SK-N-SH (cell line): ENCODE data around the gene PYCARD. TPM values are rescaled to one million over a fixed set of nuclear protein-coding genes. Genes with fewer than 3 reads are reported as not detected.

Experiments
- CTCF ChIA-PET: fragments of 300-600, 350-600 bp; formaldehyde crosslinking; extraction: SDS; loops from one replicate; lab custom pipeline; 2021; lab: Yijun Ruan, JAX
- POLR2A ChIA-PET: fragments of 350-600 bp; sonication (Branson Sonifier 250); formaldehyde crosslinking; extraction: SDS; loops from one replicate; lab custom pipeline; 2020; ENCODE audit warnings: antibody characterized with exemption, inconsistent platforms; lab: Yijun Ruan, JAX
- DNase-seq: peaks from one replicate; pipeline ENCODE4 v3.0.0; 2012
- H2AFZ ChIP-seq: fragments of 200-600 bp; sonication (generic); 2 replicates; pipeline ENCODE4 v1.8.1; 2016; ENCODE audit warnings: antibody characterized with exemption, mild to moderate bottlenecking, low read depth
- H3F3A ChIP-seq: fragments of 200-600 bp; sonication (generic); replicated peaks from 2 replicates; pipeline ENCODE3; 2016; ENCODE audit warnings: antibody characterized with exemption, mild to moderate bottlenecking; ENCODE audit not compliant: insufficient read depth
- H3K27ac ChIP-seq, 2 experiments: fragments of 200-500 bp in 1 of 2; fragments of 200-600 bp in 1 of 2; sonication (Bioruptor generic) in 1 of 2; sonication (generic), shearing (Covaris generic) in 1 of 2; 2 replicates each; pipeline versions ENCODE4 v1.5.1 to v1.6.1; 2014 to 2016; ENCODE audit warnings: low read depth in 2 of 2, inconsistent platforms in 1 of 2, low read length in 1 of 2, mild to moderate bottlenecking in 1 of 2, mixed read lengths in 1 of 2
- H3K27me3 ChIP-seq: fragments of 200-600 bp; sonication (generic), shearing (Covaris generic); 2 replicates; pipeline ENCODE4 v1.6.1; 2016; ENCODE audit warnings: mixed run types; ENCODE audit not compliant: insufficient read depth
- H3K36me3 ChIP-seq, 2 experiments: fragments of 200-500 bp in 1 of 2; fragments of 200-600 bp in 1 of 2; sonication (Bioruptor generic) in 1 of 2; sonication (generic) in 1 of 2; replicated peaks in 1 of 2; 2 replicates each; pipeline versions ENCODE3 to v1.5.1; 2014 to 2016; ENCODE audit warnings: low read length in 1 of 2, mild to moderate bottlenecking in 1 of 2; ENCODE audit not compliant: insufficient read depth in 2 of 2, control insufficient read depth in 1 of 2
- H3K4me1 ChIP-seq, 2 experiments: fragments of 200-500 bp in 1 of 2; fragments of 200-600 bp in 1 of 2; sonication (Bioruptor generic) in 1 of 2; sonication (generic), shearing (Covaris generic) in 1 of 2; 2 replicates each; pipeline versions ENCODE4 v1.5.1 to v1.6.1; 2014 to 2016; ENCODE audit warnings: low read depth in 1 of 2, low read length in 1 of 2, mixed run types in 1 of 2; ENCODE audit not compliant: insufficient read depth in 2 of 2, control insufficient read depth in 1 of 2
- H3K4me2 ChIP-seq: fragments of 200-600 bp; sonication (generic), shearing (Covaris generic); 2 replicates; pipeline ENCODE4 v1.6.1; 2017; ENCODE audit warnings: mixed run types
- H3K4me3 ChIP-seq, 2 experiments: fragments of 200-500 bp in 1 of 2; fragments of 200-600 bp in 1 of 2; sonication (Bioruptor generic) in 1 of 2; sonication (generic), shearing (Covaris generic) in 1 of 2; 2 replicates each; pipeline versions ENCODE4 v1.5.1 to v1.8.1; 2014 to 2016; ENCODE audit warnings: low read depth in 2 of 2, inconsistent platforms in 1 of 2, low read length in 1 of 2, mild to moderate bottlenecking in 1 of 2, mixed read lengths in 1 of 2, moderate library complexity in 1 of 2
- H3K79me2 ChIP-seq: fragments of 200-600 bp; sonication (generic); 2 replicates; pipeline ENCODE4 v1.8.1; 2017; ENCODE audit warnings: mild to moderate bottlenecking; ENCODE audit not compliant: insufficient read depth
- H3K9ac ChIP-seq: fragments of 200-600 bp; sonication (generic); 2 replicates; pipeline ENCODE4 v1.6.1; 2017; ENCODE audit warnings: mixed run types
- H3K9me2 ChIP-seq: fragments of 200-600 bp; sonication (generic); 2 replicates; pipeline ENCODE4 v1.6.1; 2017; ENCODE audit warnings: mixed run types
- H3K9me3 ChIP-seq: fragments of 200-600 bp; sonication (generic); 2 replicates; pipeline ENCODE4 v1.6.1; 2017; ENCODE audit warnings: mixed run types, mild to moderate bottlenecking, moderate library complexity
- H4K20me1 ChIP-seq: fragments of 200-600 bp; sonication (generic); 2 replicates; pipeline ENCODE4 v1.6.1; 2017; ENCODE audit warnings: mild to moderate bottlenecking, mixed run types; ENCODE audit not compliant: insufficient read depth
- CTCF ChIP-seq: fragments of 200-600 bp; sonication (generic); IDR thresholded peaks from 2 replicates; pipeline ENCODE4 v1.6.1; 2017; ENCODE audit warnings: antibody characterized with exemption, mild to moderate bottlenecking, moderate library complexity
- EP300 ChIP-seq, 2 experiments: IDR thresholded peaks; 2 replicates each; pipeline versions ENCODE4 v1.4.0 to v1.6.1; 2012; ENCODE audit warnings: borderline replicate concordance in 1 of 2, low read depth in 1 of 2, low read length in 1 of 2
- FOSL2 ChIP-seq: IDR thresholded peaks from 2 replicates; pipeline ENCODE4 v1.4.0; 2012; ENCODE audit warnings: low read depth, mild to moderate bottlenecking, moderate library complexity, borderline replicate concordance
- IRF3 ChIP-seq: fragments of 150-350 bp; IDR thresholded peaks from 2 replicates; pipeline ENCODE4 v1.6.1; 2016; ENCODE audit warnings: mild to moderate bottlenecking, low read depth, low read length
- JUND ChIP-seq: IDR thresholded peaks from 2 replicates; pipeline ENCODE4 v1.4.0; 2012
- MXI1 ChIP-seq: IDR thresholded peaks from 2 replicates; pipeline ENCODE4 v1.6.1; 2012; ENCODE audit warnings: mild to moderate bottlenecking, low read depth, low read length, improper control_type of control experiment
- PBX3 ChIP-seq: IDR thresholded peaks from 2 replicates; pipeline ENCODE4; 2012
- REST ChIP-seq: IDR thresholded peaks from 2 replicates; pipeline ENCODE4 v1.6.1; 2012; ENCODE audit warnings: mild to moderate bottlenecking, low read depth, low read length, moderate library complexity
- RXRA ChIP-seq: IDR thresholded peaks from 2 replicates; pipeline ENCODE4 v1.4.0; 2012; ENCODE audit warnings: low read depth, mild to moderate bottlenecking, borderline replicate concordance
- SIN3A ChIP-seq: IDR thresholded peaks from 2 replicates; pipeline ENCODE4 v1.6.1; 2012; ENCODE audit warnings: low read depth, mild to moderate bottlenecking, low read length, moderate library complexity, borderline replicate concordance
- TAF1 ChIP-seq: IDR thresholded peaks from 2 replicates; pipeline ENCODE4 v1.6.1; 2012; ENCODE audit warnings: low read depth, mild to moderate bottlenecking, low read length, moderate library complexity, borderline replicate concordance
- TCF12 ChIP-seq: IDR thresholded peaks from 2 replicates; pipeline ENCODE4 v1.4.0; 2012
- TEAD4 ChIP-seq: IDR thresholded peaks from 2 replicates; pipeline ENCODE4 v1.4.0; 2012; ENCODE audit warnings: mild to moderate bottlenecking, borderline replicate concordance; ENCODE audit not compliant: insufficient read depth
- USF1 ChIP-seq: IDR thresholded peaks from 2 replicates; pipeline ENCODE4 v1.4.0; 2012; ENCODE audit warnings: low read depth, borderline replicate concordance
- YY1 ChIP-seq: IDR thresholded peaks from 2 replicates; pipeline ENCODE4 v1.4.0; 2012; ENCODE audit warnings: low read depth, mild to moderate bottlenecking
- ZBTB33 ChIP-seq: IDR thresholded peaks from 2 replicates; pipeline ENCODE4 v1.4.0; 2012; ENCODE audit warnings: low read depth, borderline replicate concordance
- WGBS: methylation state at CpG from one replicate; pipeline ENCODE4 v1.1.6; 2017; ENCODE audit warnings: low lambda C conversion rate; 5-methylcytosine and 5-hydroxymethylcytosine counted together
- polyA plus RNA-seq, 3 experiments: library from polyadenylated mRNA; depleted of rRNA; stranded (reverse); fragments of >200 nt; gene quantifications; 2 replicates each; pipeline ENCODE4 v1.2.3, GENCODE V29; 2012

Gene PYCARD
- polyA plus RNA-seq, 1 of the 3 experiments (the other 2 are of a cell fraction), result 0.28 TPM

- Histone ChIP-seq H3K4me1 (no peaks in the 10 kb centered on the region), H4K20me1 (no peaks in the 10 kb centered on the region), H3K9ac (no peak overlapping the region), H3K4me3 (no peak overlapping the region), H2AFZ (no peak overlapping the region; the same call in 1 of the 2 replicates), H3K27ac (no peak overlapping the region), H3K9me3 (no peaks in the 10 kb centered on the region), H3K27me3 (no peaks in the 10 kb centered on the region; the same call in 1 of the 2 replicates), H3K36me3 (no peaks in the 10 kb centered on the region), H3K9me2 (no peaks in the 10 kb centered on the region), H3K4me2 (no peak overlapping the region), H3F3A (no peaks in the 10 kb centered on the region), H3K79me2 (no peaks in the 10 kb centered on the region)
- ChIA-PET CTCF (no interaction called here), POLR2A (interaction anchor here (1.1 kb wide), 1 partner anchor 49 kb away, joined by 3 read pairs; no protein-coding TSS in a partner anchor)
- TF ChIP-seq MXI1 (no peak), ZBTB33 (no peak)
- WGBS, result 19% methylated on average over 10 of the region's 10 CpGs
- DNase-seq, result no peak
These were observed 26.9 kb upstream of the PYCARD start for GRCh38 chr16:31229501-31229900.

- POLR2A ChIA-PET, result interaction anchor here (1.1 kb wide), 1 partner anchor 48 kb away, joined by 3 read pairs; no protein-coding TSS in a partner anchor
- 82% methylated on average over 4 of the region's 4 CpGs for WGBS
- H3F3A ChIP-seq, result no peaks in the 10 kb centered on the region
- CTCF ChIA-PET, result interaction anchor here (1.6 kb wide), 1 partner anchor 230 kb away, joined by 3 read pairs; no protein-coding TSS in a partner anchor
- no peaks in the 10 kb centered on the region for H3K79me2 ChIP-seq
- H3K9me2 ChIP-seq, result no peaks in the 10 kb centered on the region
- no peak overlapping the region for H3K27ac ChIP-seq
- H4K20me1 ChIP-seq, result no peaks in the 10 kb centered on the region
- H3K4me1 ChIP-seq, result no peaks in the 10 kb centered on the region
- no peak overlapping the region for H3K4me3 ChIP-seq
- H3K9ac ChIP-seq, result no peak overlapping the region
- no peak for DNase-seq
- no peak overlapping the region for H3K4me2 ChIP-seq
- no peaks in the 10 kb centered on the region; the same call in 1 of the 2 replicates for H3K27me3 ChIP-seq
- H2AFZ ChIP-seq, result no peak overlapping the region
- no peaks in the 10 kb centered on the region for H3K9me3 ChIP-seq
- H3K36me3 ChIP-seq, result no peaks in the 10 kb centered on the region
- TF ChIP-seq REST (no peak), JUND (no peak), TAF1 (no peak), SIN3A (no peak), PBX3 (no peak), TEAD4 (no peak), CTCF (no peak), IRF3 (no peak), MXI1 (no peak), RXRA (no peak), EP300 (IDR thresholded peaks at IDR 0.05; ENCODE audit: borderline replicate concordance in 1 of 2, low read depth in 1 of 2, low read length in 1 of 2) (no peak), USF1 (no peak), TCF12 (no peak), FOSL2 (no peak), YY1 (no peak)
These were observed 25.6 kb upstream of the PYCARD start for GRCh38 chr16:31228206-31228605.
